ENCODE data around the gene MFNG. TPM values are rescaled to one million over a fixed set of nuclear protein-coding genes. Genes with fewer than 3 reads are reported as not detected.

MFNG gene
- total and polyA plus RNA-seq, 2 experiments from 2014 or later, result 3.3 TPM

- H3K4me2 ChIP-seq, result no peak overlapping the region
- no peak for DNase-seq (ENCODE audit: low spot score)
- no peaks in the 10 kb centered on the region for H4K20me1 ChIP-seq (ENCODE audit: insufficient read depth, poor library complexity, severe bottlenecking)
- H3K27ac ChIP-seq, result no peak overlapping the region
- H3K4me1 ChIP-seq (ENCODE audit: insufficient read depth), result no peaks in the 10 kb centered on the region
- no peak for TF ChIP-seq EZH2 (IDR thresholded peaks at IDR 0.05; ENCODE audit: borderline replicate concordance)
- TF ChIP-seq EZH2phosphoT487 (IDR thresholded peaks at IDR 0.05; ENCODE audit: low read depth, severe bottlenecking, unreplicated experiment), result no peak
- TF ChIP-seq, protein P1, sequence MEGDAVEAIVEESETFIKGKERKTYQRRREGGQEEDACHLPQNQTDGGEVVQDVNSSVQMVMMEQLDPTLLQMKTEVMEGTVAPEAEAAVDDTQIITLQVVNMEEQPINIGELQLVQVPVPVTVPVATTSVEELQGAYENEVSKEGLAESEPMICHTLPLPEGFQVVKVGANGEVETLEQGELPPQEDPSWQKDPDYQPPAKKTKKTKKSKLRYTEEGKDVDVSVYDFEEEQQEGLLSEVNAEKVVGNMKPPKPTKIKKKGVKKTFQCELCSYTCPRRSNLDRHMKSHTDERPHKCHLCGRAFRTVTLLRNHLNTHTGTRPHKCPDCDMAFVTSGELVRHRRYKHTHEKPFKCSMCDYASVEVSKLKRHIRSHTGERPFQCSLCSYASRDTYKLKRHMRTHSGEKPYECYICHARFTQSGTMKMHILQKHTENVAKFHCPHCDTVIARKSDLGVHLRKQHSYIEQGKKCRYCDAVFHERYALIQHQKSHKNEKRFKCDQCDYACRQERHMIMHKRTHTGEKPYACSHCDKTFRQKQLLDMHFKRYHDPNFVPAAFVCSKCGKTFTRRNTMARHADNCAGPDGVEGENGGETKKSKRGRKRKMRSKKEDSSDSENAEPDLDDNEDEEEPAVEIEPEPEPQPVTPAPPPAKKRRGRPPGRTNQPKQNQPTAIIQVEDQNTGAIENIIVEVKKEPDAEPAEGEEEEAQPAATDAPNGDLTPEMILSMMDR (IDR thresholded peaks at IDR 0.05; ENCODE audit: poor library complexity), result no peak
- no peaks in the 10 kb centered on the region for H3K79me2 ChIP-seq
- no peaks in the 10 kb centered on the region for H3K9me2 ChIP-seq (replicated peaks; ENCODE audit: insufficient read depth)
- WGBS (ENCODE audit: low lambda C conversion rate, missing lambda C conversion rate), result 55% methylated on average over 5 of the region's 5 CpGs
- no peaks in the 10 kb centered on the region for H3K36me3 ChIP-seq (replicated peaks; ENCODE audit: insufficient read depth, low read depth)
- H3K27me3 ChIP-seq, result no peaks in the 10 kb centered on the region
- no peak overlapping the region for H3K4me3 ChIP-seq
- H2AFZ ChIP-seq, result no peak overlapping the region
- no peaks in the 10 kb centered on the region for H3K9me3 ChIP-seq (ENCODE audit: low read depth)
These were observed 23.7 kb downstream of the MFNG start for GRCh38 chr22:37462436-37462835.

GRCh38 chr22:37461961-37462360 lies 24.2 kb downstream of the MFNG start:
- no peak for DNase-seq (ENCODE audit: low spot score)
- Histone ChIP-seq H4K20me1 (ENCODE audit: insufficient read depth, poor library complexity, severe bottlenecking) (no peaks in the 10 kb centered on the region), H3K27me3 (no peaks in the 10 kb centered on the region), H2AFZ (no peak overlapping the region), H3K36me3 (replicated peaks; ENCODE audit: insufficient read depth, low read depth) (no peaks in the 10 kb centered on the region), H3K4me1 (ENCODE audit: insufficient read depth) (no peaks in the 10 kb centered on the region), H3K9me3 (ENCODE audit: low read depth) (no peaks in the 10 kb centered on the region), H3K4me2 (no peak overlapping the region), H3K79me2 (no peaks in the 10 kb centered on the region), H3K4me3 (no peak overlapping the region), H3K9me2 (replicated peaks; ENCODE audit: insufficient read depth) (no peaks in the 10 kb centered on the region), H3K27ac (no peak overlapping the region)
- TF ChIP-seq EZH2phosphoT487 (IDR thresholded peaks at IDR 0.05; ENCODE audit: low read depth, severe bottlenecking, unreplicated experiment) (no peak), EZH2 (IDR thresholded peaks at IDR 0.05; ENCODE audit: borderline replicate concordance) (no peak)
- TF ChIP-seq, protein P1 (IDR thresholded peaks at IDR 0.05; ENCODE audit: poor library complexity), result no peak
- 61% methylated on average over 6 of the region's 6 CpGs for whole genome bisulfite sequencing (ENCODE audit: low lambda C conversion rate, missing lambda C conversion rate)

- Histone ChIP-seq H4K20me1 (ENCODE audit: insufficient read depth, poor library complexity, severe bottlenecking) (no peaks in the 10 kb centered on the region), H2AFZ (no peak overlapping the region), H3K36me3 (replicated peaks; ENCODE audit: insufficient read depth, low read depth) (no peaks in the 10 kb centered on the region), H3K4me1 (ENCODE audit: insufficient read depth) (peaks cover 7% of the 10 kb centered on the region), H3K27ac (no peak overlapping the region), H3K4me3 (no peak overlapping the region), H3K9me3 (ENCODE audit: low read depth) (no peaks in the 10 kb centered on the region), H3K27me3 (no peaks in the 10 kb centered on the region), H3K9me2 (replicated peaks; ENCODE audit: insufficient read depth) (no peaks in the 10 kb centered on the region), H3K4me2 (no peak overlapping the region), H3K79me2 (no peaks in the 10 kb centered on the region)
- no peak for DNase-seq (ENCODE audit: low spot score)
- 82% methylated on average over 3 of the region's 3 CpGs for WGBS (ENCODE audit: low lambda C conversion rate, missing lambda C conversion rate)
- TF ChIP-seq EZH2phosphoT487 (IDR thresholded peaks at IDR 0.05; ENCODE audit: low read depth, severe bottlenecking, unreplicated experiment) (no peak), EZH2 (IDR thresholded peaks at IDR 0.05; ENCODE audit: borderline replicate concordance) (no peak)
- TF ChIP-seq, protein P1 (IDR thresholded peaks at IDR 0.05; ENCODE audit: poor library complexity), result no peak
These were observed 25.5 kb downstream of the MFNG start for GRCh38 chr22:37460684-37461083.

- Histone ChIP-seq H3K36me3 (replicated peaks; ENCODE audit: insufficient read depth, low read depth) (no peaks in the 10 kb centered on the region), H3K9me2 (replicated peaks; ENCODE audit: insufficient read depth) (no peaks in the 10 kb centered on the region), H3K9me3 (ENCODE audit: low read depth) (no peaks in the 10 kb centered on the region), H4K20me1 (ENCODE audit: insufficient read depth, poor library complexity, severe bottlenecking) (no peaks in the 10 kb centered on the region), H3K4me1 (ENCODE audit: insufficient read depth) (peaks cover 20% of the 10 kb centered on the region), H3K4me3 (no peak overlapping the region), H3K79me2 (no peaks in the 10 kb centered on the region), H3K27ac (no peak overlapping the region), H2AFZ (no peak overlapping the region), H3K4me2 (no peak overlapping the region), H3K27me3 (no peaks in the 10 kb centered on the region)
- TF ChIP-seq, protein P1 (IDR thresholded peaks at IDR 0.05; ENCODE audit: poor library complexity), result no peak
- WGBS (ENCODE audit: low lambda C conversion rate, missing lambda C conversion rate), result 92% methylated on average over 9 of the region's 9 CpGs
- DNase-seq (ENCODE audit: low spot score), result no peak
These were observed 27.0 kb downstream of the MFNG start for GRCh38 chr22:37459206-37459605.

Measured in hepatocyte (in vitro differentiated cells).